Activated CD4-positive, alpha-beta T cell treated with anti-CD3 and anti-CD28 coated beads, Interleukin-2, amount 10 ng/mL, durations not matched to agents 7 days and 5 days (primary cell): ENCODE data around the gene RIPOR2. TPM values are rescaled to one million over a fixed set of nuclear protein-coding genes. Genes with fewer than 3 reads are reported as not detected.

ENCODE experiments used
- CTCF ChIA-PET: fragments of 350-600 bp; sonication (Branson Sonifier 250); formaldehyde crosslinking; loops from one replicate; lab custom pipeline; 2021; ENCODE audit warnings: antibody characterized with exemption; lab: Charles Lee
- POLR2A ChIA-PET: fragments of 350-600 bp; sonication (Branson Sonifier 250); formaldehyde crosslinking; loops from one replicate; lab custom pipeline; 2021; ENCODE audit warnings: antibody characterized with exemption; lab: Charles Lee
- DNase-seq: peaks from one replicate; pipeline ENCODE4 v3.0.0-alpha.2; 2020
- H3K27ac Mint-ChIP-seq: one replicate; pipeline ENCODE4 v1.8.0; 2021; ENCODE audit warnings: mild to moderate bottlenecking, moderate library complexity, mixed read lengths
- H3K27me3 Mint-ChIP-seq: one replicate; pipeline ENCODE4 v1.8.0; 2021; ENCODE audit warnings: mixed read lengths
- H3K36me3 Mint-ChIP-seq: one replicate; pipeline ENCODE4 v1.8.0; 2021; ENCODE audit warnings: low read depth, mixed read lengths
- H3K4me1 Mint-ChIP-seq: one replicate; pipeline ENCODE4 v1.8.0; 2021; ENCODE audit warnings: mixed read lengths
- H3K4me3 Mint-ChIP-seq: one replicate; pipeline ENCODE4 v1.8.0; 2021; ENCODE audit warnings: mild to moderate bottlenecking, moderate library complexity, mixed read lengths
- H3K9me3 Mint-ChIP-seq: one replicate; pipeline ENCODE4 v1.8.0; 2021; ENCODE audit warnings: mixed read lengths
- total RNA-seq, 2 experiments: library from RNA; stranded (reverse); gene quantifications; one replicate each; pipeline ENCODE4 v1.2.3, GENCODE V29; 2021

RIPOR2 gene, protein sequence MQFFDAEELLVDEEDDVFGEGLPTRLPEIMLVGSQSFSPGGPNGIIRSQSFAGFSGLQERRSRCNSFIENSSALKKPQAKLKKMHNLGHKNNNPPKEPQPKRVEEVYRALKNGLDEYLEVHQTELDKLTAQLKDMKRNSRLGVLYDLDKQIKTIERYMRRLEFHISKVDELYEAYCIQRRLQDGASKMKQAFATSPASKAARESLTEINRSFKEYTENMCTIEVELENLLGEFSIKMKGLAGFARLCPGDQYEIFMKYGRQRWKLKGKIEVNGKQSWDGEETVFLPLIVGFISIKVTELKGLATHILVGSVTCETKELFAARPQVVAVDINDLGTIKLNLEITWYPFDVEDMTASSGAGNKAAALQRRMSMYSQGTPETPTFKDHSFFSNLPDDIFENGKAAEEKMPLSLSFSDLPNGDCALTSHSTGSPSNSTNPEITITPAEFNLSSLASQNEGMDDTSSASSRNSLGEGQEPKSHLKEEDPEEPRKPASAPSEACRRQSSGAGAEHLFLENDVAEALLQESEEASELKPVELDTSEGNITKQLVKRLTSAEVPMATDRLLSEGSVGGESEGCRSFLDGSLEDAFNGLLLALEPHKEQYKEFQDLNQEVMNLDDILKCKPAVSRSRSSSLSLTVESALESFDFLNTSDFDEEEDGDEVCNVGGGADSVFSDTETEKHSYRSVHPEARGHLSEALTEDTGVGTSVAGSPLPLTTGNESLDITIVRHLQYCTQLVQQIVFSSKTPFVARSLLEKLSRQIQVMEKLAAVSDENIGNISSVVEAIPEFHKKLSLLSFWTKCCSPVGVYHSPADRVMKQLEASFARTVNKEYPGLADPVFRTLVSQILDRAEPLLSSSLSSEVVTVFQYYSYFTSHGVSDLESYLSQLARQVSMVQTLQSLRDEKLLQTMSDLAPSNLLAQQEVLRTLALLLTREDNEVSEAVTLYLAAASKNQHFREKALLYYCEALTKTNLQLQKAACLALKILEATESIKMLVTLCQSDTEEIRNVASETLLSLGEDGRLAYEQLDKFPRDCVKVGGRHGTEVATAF
- total RNA-seq, result 100 to 1,000 TPM; 287 to 303 TPM

DNA sequence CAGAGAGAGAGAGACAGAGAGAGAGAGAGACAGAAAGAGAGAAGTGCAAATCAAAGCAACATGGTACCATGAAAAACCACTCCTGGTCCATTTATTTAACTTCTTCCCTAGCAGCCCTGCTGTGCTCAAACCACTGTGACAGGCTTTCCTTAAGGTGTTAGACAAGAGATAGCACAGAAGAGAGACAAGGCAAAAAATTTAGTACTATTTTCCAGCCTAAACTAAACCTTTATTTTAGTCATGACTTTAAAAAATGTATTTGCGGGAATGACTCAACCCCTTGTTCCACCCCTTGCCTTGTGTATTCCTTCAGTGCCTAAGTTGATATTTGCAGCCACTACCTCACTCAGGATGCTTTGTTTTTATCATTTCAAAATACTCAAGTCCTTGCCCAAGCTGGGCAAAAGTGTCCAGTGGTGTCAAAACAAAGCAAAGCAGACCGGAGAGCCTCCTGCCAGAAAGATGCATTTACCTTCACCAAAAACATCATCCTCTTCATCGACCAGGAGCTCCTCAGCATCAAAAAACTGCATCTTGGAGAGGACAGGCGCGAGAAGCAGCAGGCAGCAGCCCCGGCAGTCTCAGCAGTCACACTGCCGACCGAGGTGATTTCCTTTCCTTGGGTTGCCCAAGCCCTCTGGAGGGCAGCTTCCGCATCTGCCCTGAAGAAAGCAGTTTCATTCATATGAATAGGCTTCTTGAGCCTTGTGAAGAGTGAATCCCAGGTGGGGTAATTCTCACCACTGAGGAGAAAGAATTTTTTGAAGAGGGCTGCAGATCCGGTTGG is at the start of gene RIPOR2:
Gene RIPOR2, minus strand, starts transcription at position 595 of the 787 bp plus-strand sequence. Its CDS starts 62 bp downstream, at position 533.
- Mint-ChIP-seq H3K27ac (peak within 1 kb of the TSS; percentile 99), H3K4me1 (peaks cover 57% of the 10 kb centered on the region), H3K27me3 (no peaks in the 10 kb centered on the region), H3K9me3 (peaks cover 2% of the 10 kb centered on the region), H3K36me3 (peaks cover 91% of the 10 kb centered on the region), H3K4me3 (peak within 1 kb of the TSS; percentile 92)
- ChIA-PET POLR2A (interaction anchor here (0.5 to 2.2 kb wide), 5 partner anchors 14 to 1184 kb away, joined by 3 to 10 read pairs (median 7); no protein-coding TSS in a partner anchor), CTCF (interaction anchor here (1.0 to 5.5 kb wide), 17 partner anchors 10 to 104 kb away, joined by 3 to 36 read pairs (median 5); no protein-coding TSS in a partner anchor)
- DNase-seq, result peak; percentile 86

DNA sequence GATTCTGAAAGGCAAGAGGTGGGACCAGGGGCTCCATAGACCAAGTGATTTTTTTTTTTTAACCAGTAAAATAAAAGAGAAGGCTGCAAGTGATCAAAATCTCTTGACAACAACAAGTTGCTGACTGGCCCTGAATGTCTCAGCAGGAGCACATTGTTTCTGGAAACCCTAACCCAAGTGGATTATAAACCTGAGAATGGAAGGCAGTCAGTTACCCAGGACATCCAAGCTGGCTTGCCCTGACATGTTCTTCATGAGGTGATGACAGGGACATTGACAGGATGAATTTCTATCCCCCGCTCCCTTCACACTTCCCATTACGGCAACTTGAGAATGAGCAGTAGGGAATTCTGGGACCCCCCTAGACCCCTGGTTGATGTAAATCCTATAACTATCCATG is 49.6 kb upstream of the RIPOR2 start:
- Mint-ChIP-seq H3K27ac (no peak overlapping the region), H3K36me3 (peaks cover 45% of the 10 kb centered on the region), H3K27me3 (no peaks in the 10 kb centered on the region), H3K9me3 (peaks cover 25% of the 10 kb centered on the region), H3K4me3 (no peak overlapping the region), H3K4me1 (peaks cover 33% of the 10 kb centered on the region)
- POLR2A ChIA-PET, result no interaction called here
- no peak for DNase-seq
- CTCF ChIA-PET, result no interaction called here

DNA sequence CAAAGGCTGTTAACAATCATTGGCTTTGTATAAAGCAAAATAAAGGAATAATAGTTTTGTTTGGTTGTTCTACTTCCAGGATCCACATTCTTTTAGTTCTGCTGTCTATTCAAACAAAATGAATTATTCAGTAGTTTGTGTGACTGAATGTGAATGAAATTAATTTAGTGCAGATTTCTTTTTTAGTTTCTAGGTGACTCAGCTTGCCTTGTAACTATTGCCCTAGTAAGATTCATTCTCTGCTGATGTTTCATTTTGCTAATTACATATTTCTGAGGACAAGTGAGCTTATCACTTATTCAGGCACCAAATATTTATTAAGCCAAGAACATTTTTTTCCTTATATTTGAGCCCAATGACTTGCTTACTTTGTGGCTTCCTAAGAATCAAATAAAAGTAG is 46.5 kb upstream of the RIPOR2 start:
- peaks cover 26% of the 10 kb centered on the region for H3K4me1 Mint-ChIP-seq
- DNase-seq, result no peak
- no peak overlapping the region for H3K27ac Mint-ChIP-seq
- no peaks in the 10 kb centered on the region for H3K27me3 Mint-ChIP-seq
- H3K4me3 Mint-ChIP-seq, result no peak overlapping the region
- ChIA-PET CTCF (interaction anchor here (0.6 to 2.2 kb wide), 5 partner anchors 9 to 126 kb away, joined by 3 to 11 read pairs (median 3); no protein-coding TSS in a partner anchor), POLR2A (no interaction called here)
- H3K9me3 Mint-ChIP-seq, result peaks cover 14% of the 10 kb centered on the region
- peaks cover 42% of the 10 kb centered on the region for H3K36me3 Mint-ChIP-seq

DNA sequence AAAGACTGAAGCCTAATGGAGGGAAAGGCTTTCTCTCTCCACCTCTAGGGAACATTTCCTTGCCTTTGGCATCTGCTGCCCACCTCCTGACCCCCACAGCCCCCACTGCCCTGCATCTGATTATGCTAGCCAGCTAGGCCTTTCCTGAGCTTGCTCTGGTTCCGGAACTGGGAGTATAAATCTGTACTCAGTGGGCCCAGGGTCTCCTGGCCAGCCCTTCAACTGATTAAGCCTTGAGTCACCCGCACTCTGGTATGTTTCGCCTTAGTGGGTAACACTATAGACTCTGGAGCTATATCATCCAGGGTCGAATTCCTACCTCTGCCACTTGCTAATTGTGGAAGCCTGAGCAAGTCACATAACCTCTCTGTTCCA is 45.6 kb upstream of the RIPOR2 start:
- POLR2A ChIA-PET, result no interaction called here
- H3K27ac Mint-ChIP-seq, result no peak overlapping the region
- peaks cover 36% of the 10 kb centered on the region for H3K36me3 Mint-ChIP-seq
- no peaks in the 10 kb centered on the region for H3K27me3 Mint-ChIP-seq
- no peak for DNase-seq
- H3K4me3 Mint-ChIP-seq, result no peak overlapping the region
- CTCF ChIA-PET, result interaction anchor here (0.6 to 3.2 kb wide), 4 partner anchors 10 to 119 kb away, joined by 3 to 22 read pairs (median 3); no protein-coding TSS in a partner anchor
- H3K9me3 Mint-ChIP-seq, result peaks cover 6% of the 10 kb centered on the region
- peaks cover 22% of the 10 kb centered on the region for H3K4me1 Mint-ChIP-seq

DNA sequence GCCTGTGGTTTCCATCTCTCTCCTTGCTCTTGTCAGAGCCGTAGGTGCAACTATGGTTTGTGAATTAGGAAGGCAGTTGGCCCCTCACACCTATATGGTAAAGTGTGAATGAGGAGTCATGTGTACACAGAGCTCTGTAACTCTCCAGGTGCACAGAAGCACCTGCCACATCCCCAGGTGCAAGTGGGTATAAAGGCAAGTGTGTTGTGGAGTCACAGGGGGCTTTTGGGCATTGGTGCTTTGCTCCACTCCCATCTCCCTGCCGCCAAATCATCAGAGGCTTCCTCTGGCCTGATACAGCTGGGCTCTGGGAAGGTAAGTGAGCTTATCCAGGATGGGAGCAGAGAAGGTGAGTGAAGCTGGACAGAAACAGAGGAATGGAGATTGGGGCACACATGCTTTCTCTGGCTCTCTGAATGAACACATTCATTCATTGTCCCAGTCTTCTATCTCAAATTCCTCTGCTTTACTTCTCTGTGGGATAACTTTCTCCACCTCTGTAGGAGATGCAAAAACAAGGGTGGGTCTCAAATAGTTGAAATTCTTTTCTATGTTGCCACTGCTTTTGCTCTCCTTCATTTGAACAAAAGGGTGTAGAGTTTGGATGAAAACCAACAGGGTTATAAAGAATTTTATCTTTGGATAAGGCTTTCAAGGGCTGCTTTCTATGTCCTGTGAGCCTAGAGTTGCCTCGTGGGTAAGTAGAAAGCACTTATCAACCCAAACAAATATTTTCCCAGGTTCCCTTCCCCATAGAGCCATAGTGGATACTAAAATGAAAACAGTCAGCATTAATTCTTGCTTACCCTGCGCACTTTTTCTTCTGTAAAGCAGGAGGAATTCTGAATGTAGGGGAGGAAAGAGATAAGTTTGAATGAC is 45.0 kb upstream of the RIPOR2 start:
- Mint-ChIP-seq H3K9me3 (peaks cover 6% of the 10 kb centered on the region), H3K4me3 (no peak overlapping the region), H3K4me1 (peaks cover 19% of the 10 kb centered on the region), H3K27ac (no peak overlapping the region), H3K27me3 (no peaks in the 10 kb centered on the region), H3K36me3 (peaks cover 33% of the 10 kb centered on the region)
- CTCF ChIA-PET, result interaction anchor here (1.3 to 3.2 kb wide), 3 partner anchors 11 to 45 kb away, joined by 3 to 22 read pairs (median 3); partner anchors contain the start of gene RIPOR2
- no peak for DNase-seq
- POLR2A ChIA-PET, result interaction anchor here (0.6 kb wide), 1 partner anchor 120 kb away, joined by 3 read pairs; no protein-coding TSS in a partner anchor

DNA sequence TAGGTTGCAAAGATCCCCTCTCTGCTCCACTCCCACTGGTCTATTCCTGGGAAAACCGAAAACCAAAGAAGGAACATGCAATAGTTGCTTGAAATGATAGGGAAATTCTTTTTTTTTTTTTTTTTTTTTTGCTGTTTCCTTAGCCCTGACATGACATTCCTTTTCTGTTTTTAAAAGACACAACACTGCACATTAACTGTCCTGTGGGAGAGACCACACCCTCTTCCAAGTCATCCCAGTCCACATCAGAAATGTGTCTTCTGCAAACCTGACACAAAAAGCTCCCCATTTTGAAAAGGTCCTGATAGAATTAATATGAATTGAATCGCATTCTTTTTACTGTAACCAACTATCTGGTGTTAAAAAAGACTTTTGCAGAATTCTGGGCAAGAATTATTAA is 43.4 kb upstream of the RIPOR2 start:
- peaks cover 31% of the 10 kb centered on the region for H3K36me3 Mint-ChIP-seq
- H3K27ac Mint-ChIP-seq, result no peak overlapping the region
- DNase-seq, result no peak
- ChIA-PET CTCF (interaction anchor here (1.3 to 3.2 kb wide), 3 partner anchors 8 to 44 kb away, joined by 3 to 22 read pairs (median 4); partner anchors contain the start of gene RIPOR2), POLR2A (no interaction called here)
- H3K9me3 Mint-ChIP-seq, result peaks cover 5% of the 10 kb centered on the region
- no peak overlapping the region for H3K4me3 Mint-ChIP-seq
- H3K27me3 Mint-ChIP-seq, result no peaks in the 10 kb centered on the region
- peaks cover 24% of the 10 kb centered on the region for H3K4me1 Mint-ChIP-seq

DNA sequence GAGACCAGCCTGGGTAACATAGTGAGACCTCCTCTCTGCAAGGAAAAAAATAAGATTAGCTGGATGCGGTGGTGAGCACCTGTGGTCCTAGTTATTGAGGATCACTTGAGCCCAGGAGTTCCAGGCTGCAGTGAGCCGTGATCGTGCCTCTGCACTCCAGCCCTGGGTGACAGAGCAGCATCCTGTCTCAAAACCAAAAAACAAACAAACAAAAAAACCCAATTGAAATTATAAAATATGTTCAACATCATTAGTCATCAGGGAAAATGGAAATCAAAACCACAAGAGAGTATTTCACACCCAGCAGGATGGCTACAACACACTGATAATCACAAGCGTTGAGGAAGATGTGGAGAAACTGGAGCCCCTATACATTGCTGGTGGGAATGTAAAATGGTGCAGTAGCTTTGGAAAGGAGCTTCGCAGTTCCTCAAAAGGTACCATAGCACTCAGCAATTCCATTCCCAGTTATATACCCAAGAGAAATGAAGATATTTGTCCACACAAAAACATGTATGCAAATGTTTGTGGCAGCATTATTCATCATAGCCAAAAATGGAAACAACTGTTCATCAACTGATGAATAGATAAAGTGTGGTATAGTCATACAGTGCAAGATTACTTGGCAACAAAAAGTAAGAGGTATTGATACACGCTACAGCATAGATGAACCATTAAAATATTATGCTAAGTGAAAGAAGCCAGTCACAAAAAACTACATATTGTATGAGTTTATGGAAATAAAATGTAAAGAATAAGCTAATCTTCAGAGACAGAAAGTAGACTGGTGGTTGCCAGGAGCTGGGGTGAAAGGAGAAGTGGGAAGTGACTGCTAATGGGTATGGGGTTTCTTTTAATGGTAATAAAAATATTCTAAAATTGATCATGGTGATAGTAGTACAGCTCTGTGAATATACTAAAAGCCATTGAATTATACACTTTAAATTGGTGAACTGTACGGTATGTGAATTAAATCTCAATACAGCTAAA is 38.7 kb upstream of the RIPOR2 start:
- ChIA-PET POLR2A (interaction anchor here (0.6 kb wide), 2 partner anchors 68 to 156 kb away, joined by 3 to 4 read pairs; no protein-coding TSS in a partner anchor), CTCF (interaction anchor here (1.0 to 3.3 kb wide), 9 partner anchors 9 to 119 kb away, joined by 3 to 19 read pairs (median 4); no protein-coding TSS in a partner anchor)
- DNase-seq, result no peak
- Mint-ChIP-seq H3K9me3 (peaks cover 2% of the 10 kb centered on the region), H3K4me1 (peaks cover 36% of the 10 kb centered on the region), H3K4me3 (no peak overlapping the region), H3K27ac (peak overlapping the region; percentile 84), H3K36me3 (peaks cover 47% of the 10 kb centered on the region), H3K27me3 (no peaks in the 10 kb centered on the region)

DNA sequence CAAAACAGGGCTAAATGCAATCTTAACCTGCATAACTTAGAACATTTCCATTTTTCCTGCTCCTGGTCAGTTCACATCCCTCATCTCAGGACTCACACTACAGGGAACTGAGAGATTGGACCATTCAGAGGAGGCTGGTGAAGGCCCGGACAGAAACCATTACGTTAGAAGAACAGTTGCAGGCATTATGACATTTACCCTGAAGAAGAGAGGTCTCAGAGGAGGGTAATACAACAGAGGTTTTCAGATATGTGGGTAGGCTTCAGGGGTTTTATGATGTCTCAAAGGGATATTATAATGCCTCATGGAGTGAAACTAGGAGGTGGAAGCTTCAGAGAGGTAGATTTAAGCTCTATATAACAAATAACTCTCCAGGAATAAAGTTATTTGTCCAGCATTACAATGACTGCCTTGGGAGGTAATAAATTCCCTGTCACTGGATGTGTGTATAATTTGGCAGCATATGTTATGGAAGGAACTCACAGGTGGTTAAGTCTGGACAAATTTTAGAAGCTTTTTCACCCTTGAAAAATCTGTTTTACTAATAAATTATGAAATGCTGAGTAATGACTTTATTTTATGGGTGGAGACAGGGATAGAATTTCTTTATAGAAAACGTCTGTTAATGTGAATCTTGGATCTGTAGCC is 36.7 kb upstream of the RIPOR2 start:
- peaks cover 46% of the 10 kb centered on the region for H3K4me1 Mint-ChIP-seq
- no peak overlapping the region for H3K4me3 Mint-ChIP-seq
- H3K27ac Mint-ChIP-seq, result no peak overlapping the region

DNA sequence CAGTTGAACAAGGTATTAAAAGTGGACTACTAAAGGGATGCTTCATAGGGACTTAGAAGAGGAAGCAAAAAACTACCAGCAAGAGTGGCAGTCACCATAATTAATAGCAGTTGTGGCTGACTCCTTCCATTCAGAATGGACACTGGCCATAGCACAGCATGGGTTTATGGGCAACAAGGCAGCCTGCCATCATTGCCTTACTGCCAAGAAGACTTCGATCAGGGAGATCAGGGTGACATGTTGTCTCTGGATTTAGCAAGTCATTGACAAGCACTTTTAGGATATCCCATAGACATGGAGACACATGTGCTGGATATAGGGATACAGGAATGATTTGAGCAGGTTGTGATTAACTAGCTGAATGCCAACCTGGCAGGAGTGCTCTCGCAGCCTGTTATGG is 35.3 kb upstream of the RIPOR2 start:
- peaks cover 48% of the 10 kb centered on the region for H3K36me3 Mint-ChIP-seq
- H3K27ac Mint-ChIP-seq, result no peak overlapping the region
- DNase-seq, result no peak
- peaks cover 49% of the 10 kb centered on the region for H3K4me1 Mint-ChIP-seq
- H3K27me3 Mint-ChIP-seq, result no peaks in the 10 kb centered on the region
- no peak overlapping the region for H3K4me3 Mint-ChIP-seq
- CTCF ChIA-PET, result interaction anchor here (1.0 to 1.6 kb wide), 3 partner anchors 11 to 31 kb away, joined by 3 read pairs; no protein-coding TSS in a partner anchor
- H3K9me3 Mint-ChIP-seq, result peaks cover 7% of the 10 kb centered on the region
- POLR2A ChIA-PET, result no interaction called here

More for the DNA sequence above, 36.7 kb upstream of the RIPOR2 start:
- no peaks in the 10 kb centered on the region for H3K27me3 Mint-ChIP-seq
- H3K36me3 Mint-ChIP-seq, result peaks cover 43% of the 10 kb centered on the region
- H3K9me3 Mint-ChIP-seq, result peaks cover 2% of the 10 kb centered on the region
- ChIA-PET POLR2A (no interaction called here), CTCF (interaction anchor here (0.9 to 3.3 kb wide), 3 partner anchors 9 to 138 kb away, joined by 3 to 19 read pairs (median 4); no protein-coding TSS in a partner anchor)
- no peak for DNase-seq
